Left ventricle myocardium superior (tissue), 1 donor: ENCODE results near the gene BACE2. TPM values are rescaled to one million over a fixed set of nuclear protein-coding genes. Genes with fewer than 3 reads are reported as not detected.
"Not testable (repeated sequence)": the region's sequence is repeated elsewhere in the genome, so short reads cannot be mapped to it uniquely, and the experiment has no call there.

Experiments used
- ATAC-seq: fragments of 200-7000 bp; cut with Tn5 transposase; one replicate; pipeline ENCODE4 v1.9.1; 2020; ENCODE audit warnings: mild to moderate bottlenecking, moderate library complexity
- DNase-seq: peaks from one replicate; pipeline ENCODE4 v3.0.0-alpha.2; 2020
- intact Hi-C: fragments of 100-400 bp; cut with micrococcal nuclease; formaldehyde crosslinking; loops from one replicate; pipeline ENCODE4 v1.11.0; 2022
- total RNA-seq: library from RNA; stranded (reverse); fragmentation: NEBNext Ultra II Directional; extraction: Animal tissue kit (Norgen Biotek cat#: 25700); gene quantifications from one replicate; pipeline ENCODE4 v1.2.1, GENCODE V29; 2021
- donor health status: DM: no; HTN: yes; CAD: no; lungs with severe emphysema.

BACE2 gene
- total RNA-seq, 1 donor from 2014 or later: 12.7 TPM

- no peak for ATAC-seq
- intact Hi-C loops: no loop called here
Measured at GRCh38 chr21:41249476-41249875, 81.5 kb downstream of the BACE2 start.

GRCh38 chr21:41250519-41250918 lies 82.6 kb downstream of the BACE2 start:
- intact Hi-C loops: no loop called here
- DNase-seq (no peak), ATAC-seq (no peak)

More at GRCh38 chr21:41249476-41249875, 81.5 kb downstream of the BACE2 start:
- DNase-seq: no peak

- DNase-seq (no peak), ATAC-seq (no peak)
- intact Hi-C loops: no loop called here
Measured at GRCh38 chr21:41251961-41252642, 84.1 kb downstream of the BACE2 start.

- intact Hi-C loops: no loop called here
- no peak for ATAC-seq
- DNase-seq: no peak
Measured at GRCh38 chr21:41254090-41254700, 86.2 kb downstream of the BACE2 start.

GRCh38 chr21:41255190-41255589 lies 87.2 kb downstream of the BACE2 start:
- no peak for DNase-seq
- no peak for ATAC-seq
- intact Hi-C loops: no loop called here

- ATAC-seq, DNase-seq, intact Hi-C loops: not testable (repeated sequence)
Measured at GRCh38 chr21:41256231-41256630, 88.3 kb downstream of the BACE2 start.

GRCh38 chr21:41256771-41257702 lies 89.1 kb downstream of the BACE2 start:
- ATAC-seq (no peak), DNase-seq (no peak)
- intact Hi-C loops: no loop called here

GRCh38 chr21:41258617-41259016 lies 90.7 kb downstream of the BACE2 start:
- intact Hi-C loops: no loop called here
- DNase-seq: no peak
- ATAC-seq: no peak

- ATAC-seq (no peak), DNase-seq (no peak)
- intact Hi-C loops: no loop called here
Measured at GRCh38 chr21:41260428-41260827, 92.5 kb downstream of the BACE2 start.

GRCh38 chr21:41267346-41267745 lies 99.4 kb downstream of the BACE2 start:
- DNase-seq (no peak), ATAC-seq (peak; percentile 23)
- intact Hi-C loops: no loop called here

- DNase-seq (no peak), ATAC-seq (no peak)
- intact Hi-C loops: no loop called here
Measured at GRCh38 chr21:41269535-41269934, 101.6 kb downstream of the BACE2 start.

GRCh38 chr21:41277196-41277595 lies 109.2 kb downstream of the BACE2 start:
- no peak for ATAC-seq
- no peak for DNase-seq

GRCh38 chr21:41277846-41278245 lies 109.9 kb downstream of the BACE2 start:
- intact Hi-C loops: no loop called here
- ATAC-seq: no peak
- DNase-seq: no peak

More at GRCh38 chr21:41277196-41277595, 109.2 kb downstream of the BACE2 start:
- intact Hi-C loops: no loop called here

GRCh38 chr21:41280115-41280919 lies 112.4 kb downstream of the BACE2 start:
- DNase-seq (no peak), ATAC-seq (peak; percentile 78)
- intact Hi-C loops: no loop called here

- intact Hi-C loops: no loop called here
- no peak for ATAC-seq
- no peak for DNase-seq
Measured at GRCh38 chr21:41282412-41282811, 114.5 kb downstream of the BACE2 start.

GRCh38 chr21:41283211-41283818 lies 115.4 kb downstream of the BACE2 start:
- peak; percentile 88 for ATAC-seq
- DNase-seq: no peak
- intact Hi-C loops: no loop called here

GRCh38 chr21:41289431-41289830 lies 121.5 kb downstream of the BACE2 start:
- intact Hi-C loops: loop anchor here (5.0 kb wide), 1 partner anchor 173 kb away; no protein-coding TSS in a partner anchor
- ATAC-seq: no peak

GRCh38 chr21:41290106-41290799 lies 122.3 kb downstream of the BACE2 start:
- DNase-seq: no peak
- no peak for ATAC-seq
- intact Hi-C loops: no loop called here

More at GRCh38 chr21:41289431-41289830, 121.5 kb downstream of the BACE2 start:
- DNase-seq: no peak
